K562 (cell line): ENCODE data around the gene TRDN.

ENCODE experiments used
- GABPA ChIP-seq: fragments of 200-800 bp; sonication (Bioruptor generic); conservative IDR thresholded peaks from 2 replicates; pipeline ENCODE4 v1.6.1; 2016; ENCODE audit warnings: low read depth, missing genetic modification characterization, missing compliant biosample characterization
- LEF1 ChIP-seq: fragments of 450-650 bp; IDR thresholded peaks from 2 replicates; pipeline ENCODE4 v1.6.1; 2016; ENCODE audit warnings: mild to moderate bottlenecking
- PCBP2 ChIP-seq: fragments of 200-400 bp; formaldehyde crosslinking; IDR thresholded peaks from 2 replicates; pipeline ENCODE4 v1.6.1; 2018; ENCODE audit warnings: low read length, low read depth, mild to moderate bottlenecking, moderate library complexity; ENCODE audit not compliant: poor library complexity, severe bottlenecking
- YY1 ChIP-seq, 3 experiments: IDR thresholded peaks; 2 replicates each; pipeline ENCODE4 v1.6.1; 2011; ENCODE audit warnings: low read length in 2 of 3, mild to moderate bottlenecking in 2 of 3, moderate library complexity in 2 of 3, borderline replicate concordance in 1 of 3, control low read depth in 1 of 3, low read depth in 1 of 3; ENCODE audit not compliant: insufficient read depth in 3 of 3, insufficient replicate concordance in 2 of 3, control insufficient read depth in 1 of 3, insufficient read length in 1 of 3; ENCODE audit errors: extremely low read depth in 1 of 3
- TF ChIP-seq, protein P1 (sequence below), 3 experiments: IDR thresholded peaks in 2 of 3; conservative IDR thresholded peaks in 1 of 3; 2 replicates each; pipeline ENCODE4 v1.5.1; 2011 to 2012; ENCODE audit warnings: low read length in 3 of 3, mild to moderate bottlenecking in 3 of 3, control low read depth in 2 of 3, improper control_type of control experiment in 1 of 3, inconsistent platforms in 1 of 3, low read depth in 1 of 3, mixed read lengths in 1 of 3, moderate library complexity in 1 of 3; ENCODE audit not compliant: insufficient read depth in 2 of 3

DNA sequence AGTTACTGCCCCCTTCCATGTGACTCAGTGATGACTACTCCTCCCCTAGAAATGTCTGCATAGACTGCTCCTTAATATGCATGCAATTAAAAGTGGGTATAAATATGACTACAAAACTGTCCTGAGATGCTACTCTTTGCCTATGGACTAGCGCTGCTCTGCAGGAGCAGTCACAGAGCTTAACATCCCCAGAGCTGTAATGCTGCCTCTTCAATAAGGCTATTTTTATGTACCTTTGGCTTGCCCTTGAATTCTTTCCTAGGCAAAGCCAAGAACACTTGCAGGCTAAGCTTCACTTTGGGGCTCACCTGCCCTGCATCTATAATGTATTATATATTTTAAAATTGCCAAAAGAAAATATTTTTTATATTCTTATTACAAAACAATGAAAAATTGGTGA lies 341.6 kb downstream of the TRDN start:
- TF ChIP-seq PCBP2 (no peak), YY1 (IDR thresholded peaks at IDR 0.05; ENCODE audit: borderline replicate concordance in 1 of 3, control insufficient read depth in 1 of 3, extremely low read depth in 1 of 3, insufficient read depth in 3 of 3, insufficient read length in 1 of 3, insufficient replicate concordance in 2 of 3, low read depth in 1 of 3, low read length in 2 of 3) (no peak), LEF1 (no peak), GABPA (no peak)
- TF ChIP-seq, protein P1, sequence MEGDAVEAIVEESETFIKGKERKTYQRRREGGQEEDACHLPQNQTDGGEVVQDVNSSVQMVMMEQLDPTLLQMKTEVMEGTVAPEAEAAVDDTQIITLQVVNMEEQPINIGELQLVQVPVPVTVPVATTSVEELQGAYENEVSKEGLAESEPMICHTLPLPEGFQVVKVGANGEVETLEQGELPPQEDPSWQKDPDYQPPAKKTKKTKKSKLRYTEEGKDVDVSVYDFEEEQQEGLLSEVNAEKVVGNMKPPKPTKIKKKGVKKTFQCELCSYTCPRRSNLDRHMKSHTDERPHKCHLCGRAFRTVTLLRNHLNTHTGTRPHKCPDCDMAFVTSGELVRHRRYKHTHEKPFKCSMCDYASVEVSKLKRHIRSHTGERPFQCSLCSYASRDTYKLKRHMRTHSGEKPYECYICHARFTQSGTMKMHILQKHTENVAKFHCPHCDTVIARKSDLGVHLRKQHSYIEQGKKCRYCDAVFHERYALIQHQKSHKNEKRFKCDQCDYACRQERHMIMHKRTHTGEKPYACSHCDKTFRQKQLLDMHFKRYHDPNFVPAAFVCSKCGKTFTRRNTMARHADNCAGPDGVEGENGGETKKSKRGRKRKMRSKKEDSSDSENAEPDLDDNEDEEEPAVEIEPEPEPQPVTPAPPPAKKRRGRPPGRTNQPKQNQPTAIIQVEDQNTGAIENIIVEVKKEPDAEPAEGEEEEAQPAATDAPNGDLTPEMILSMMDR (IDR thresholded peaks at IDR 0.05 in 2 of 3, conservative IDR thresholded peaks at IDR 0.05 in 1 of 3; ENCODE audit: insufficient read depth in 2 of 3, low read depth in 1 of 3, low read length in 3 of 3), result no peak
